T-helper 9 cell (primary cell): Measurements from ENCODE around the gene GIT2.

Experiments
- DNase-seq: peaks from one replicate; pipeline ENCODE4 v3.0.0-alpha.2; 2020

The GIT2 gene

DNA sequence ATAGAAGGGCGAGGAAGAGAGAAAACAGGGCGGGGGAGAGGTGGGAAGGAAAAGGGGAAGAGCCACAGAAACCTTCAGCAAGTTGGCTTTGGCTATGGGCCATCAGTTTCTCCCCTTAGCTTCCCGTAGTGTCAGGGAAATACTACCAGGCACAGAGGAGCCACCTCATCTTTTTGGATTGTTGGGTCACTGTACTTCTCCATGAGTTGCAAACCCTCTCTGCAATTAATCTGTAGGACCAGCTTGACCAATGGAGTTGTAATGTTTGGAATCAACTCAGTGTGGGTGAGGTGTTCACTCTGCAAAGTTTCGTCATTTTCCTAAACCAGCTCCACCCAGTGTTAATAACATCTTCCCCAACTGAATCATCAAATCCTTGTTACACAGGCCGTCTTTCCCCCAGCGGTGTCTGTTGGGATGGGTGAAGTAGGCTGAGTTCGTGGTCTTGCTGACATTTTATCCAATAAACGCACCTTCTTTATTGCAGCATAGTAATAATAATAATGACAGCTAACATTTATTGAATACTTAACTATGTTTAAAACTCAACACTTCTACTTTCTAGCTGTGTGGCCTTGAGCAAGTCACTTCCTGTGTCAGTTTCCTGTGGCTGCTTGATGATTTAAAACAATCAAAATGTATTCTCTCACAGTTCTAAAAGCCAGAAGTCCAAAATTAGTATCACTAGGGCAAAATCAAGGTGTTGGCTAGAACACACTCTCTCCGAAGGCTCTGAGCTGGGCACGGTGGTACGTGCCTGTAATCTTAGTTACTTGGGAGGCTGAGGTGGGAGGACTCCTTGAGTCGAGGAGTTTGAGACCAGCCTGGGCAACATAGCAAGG, 107.8 kb downstream of the GIT2 start:
- DNase-seq, result peak; percentile 7

DNA sequence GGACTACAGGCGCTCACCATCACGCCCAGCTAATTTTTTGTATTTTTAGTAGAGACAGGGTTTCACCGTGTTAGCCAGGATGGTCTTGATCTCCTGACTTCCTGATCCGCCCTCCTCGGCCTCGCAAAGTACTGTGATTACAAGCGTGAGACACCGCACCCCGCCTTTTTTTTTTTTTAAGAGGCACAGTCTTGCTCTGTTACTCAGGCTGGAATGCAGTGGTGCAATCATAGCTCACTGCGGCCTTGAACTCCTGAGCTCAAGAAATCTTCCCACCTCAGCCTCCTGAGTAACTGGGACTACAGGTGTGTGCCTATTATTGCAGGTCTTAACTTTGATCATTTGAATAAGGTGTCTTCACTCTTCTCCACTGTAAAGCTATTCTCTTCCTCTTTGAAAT, 110.6 kb downstream of the GIT2 start:
- DNase-seq, result no peak

- DNase-seq, result no peak
Observed at GRCh38 chr12:109883461-109883860, 112.7 kb downstream of the GIT2 start.

DNA sequence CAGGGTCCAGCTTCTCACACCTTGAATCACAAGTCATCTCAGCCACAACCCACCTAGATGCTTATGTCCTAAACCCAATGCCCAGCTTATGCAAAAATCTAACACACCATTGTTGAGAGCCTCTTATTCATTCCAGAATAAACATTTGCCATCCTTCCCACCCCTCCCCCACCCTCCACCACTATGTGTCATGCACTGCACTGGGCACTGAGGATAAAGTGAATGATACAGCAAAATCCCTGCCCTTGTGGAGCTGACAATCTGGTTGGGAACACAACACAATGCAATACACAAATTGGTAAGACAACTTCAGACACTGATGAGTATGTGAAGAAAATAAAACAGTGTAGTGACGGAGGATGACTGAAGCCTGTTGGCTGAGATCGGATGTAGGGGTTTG, 114.4 kb downstream of the GIT2 start:
- DNase-seq, result no peak

DNA sequence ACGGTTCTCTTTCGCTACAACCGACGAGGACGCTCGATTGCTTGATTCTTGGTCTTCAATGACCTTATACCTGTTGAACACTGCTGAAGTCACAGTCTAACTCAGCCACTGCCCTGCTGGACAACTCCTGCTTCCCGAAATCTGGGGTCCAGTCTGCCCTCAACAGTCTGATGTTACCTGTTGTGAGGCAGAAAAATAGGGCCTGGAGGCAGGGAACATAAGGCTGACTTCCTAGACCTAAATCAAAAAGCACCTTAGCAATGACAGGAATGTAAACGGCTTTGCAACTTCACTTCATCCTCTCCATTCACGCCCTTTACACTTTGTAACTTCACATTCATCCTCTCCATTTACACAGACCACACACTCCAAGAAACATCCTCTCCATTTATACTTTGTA, 115.2 kb downstream of the GIT2 start:
- no peak for DNase-seq

DNA sequence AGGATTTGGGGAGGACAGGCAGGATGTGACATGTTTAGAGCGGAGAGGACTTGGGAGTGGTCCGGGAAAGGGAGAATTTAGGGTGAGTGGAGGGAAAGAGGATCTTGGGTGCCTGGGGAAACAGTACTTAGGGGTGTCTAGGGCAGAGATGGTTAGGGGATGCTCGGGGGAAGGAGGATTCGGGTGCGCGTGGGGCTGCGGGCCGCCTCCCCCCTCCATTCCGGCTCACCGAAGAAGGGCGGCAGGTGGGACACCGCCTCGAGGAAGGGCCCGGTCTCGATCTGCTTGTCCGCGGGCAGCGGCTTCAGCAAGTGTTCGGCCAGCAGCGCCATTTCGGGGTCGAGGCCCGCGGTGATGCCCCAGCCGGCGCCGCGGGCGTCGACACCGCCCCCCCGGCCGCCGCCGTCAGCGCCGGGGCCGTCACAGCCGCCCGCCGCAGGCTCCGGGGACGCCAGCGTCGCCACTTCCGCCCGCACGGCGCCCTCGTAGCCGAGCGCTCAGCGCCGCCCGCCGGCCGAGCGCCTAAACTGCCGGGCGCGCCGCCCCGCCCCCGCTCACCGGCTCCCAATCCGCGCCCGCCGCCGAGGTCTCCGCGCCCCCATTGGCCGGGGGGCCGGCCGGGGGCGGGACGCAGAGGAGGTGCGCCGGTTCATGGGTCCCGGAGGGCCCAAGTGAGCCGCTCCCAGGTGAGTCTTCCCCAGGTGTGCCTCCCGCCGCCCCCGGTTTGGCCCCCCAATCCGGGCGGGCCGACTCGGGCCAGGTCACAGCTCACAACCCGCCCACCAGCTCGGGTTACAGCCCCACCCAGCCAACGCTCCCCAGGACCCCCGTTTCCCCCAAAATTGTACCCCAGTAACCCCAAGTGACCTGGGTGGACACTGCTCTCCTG, 115.9 kb downstream of the GIT2 start, which contains the start of gene GLTP:
GLTP (minus strand) TSS at position 499 of the 889 bp plus-strand sequence; CDS start at position 332, 167 bp downstream.
- peak; percentile 85 for DNase-seq
